Forelimb muscle (tissue), 1 donor: ENCODE data around the gene SPAG5. TPM values are rescaled to one million over a fixed set of nuclear protein-coding genes. Genes with fewer than 3 reads are reported as not detected.

Source experiments
- polyA plus RNA-seq: library from polyadenylated mRNA; unstranded; fragments of 120-200 nt; gene quantifications from one replicate; pipeline ENCODE4 v1.2.1, GENCODE V29; 2013; ENCODE audit not compliant: insufficient read length

The SPAG5 gene
- polyA plus RNA-seq, 1 donor = 18.5 TPM

Other genes starting within 250 kb of the SPAG5 start
- gene POLDIP2, start 241.5 kb downstream of the SPAG5 start, polyA plus RNA-seq = 61.3 TPM
- gene SEBOX, start 233.8 kb downstream of the SPAG5 start, polyA plus RNA-seq = not detected
- 0.32 TPM for gene VTN, start 228.7 kb downstream of the SPAG5 start, polyA plus RNA-seq
- gene SARM1, start 227.3 kb downstream of the SPAG5 start, polyA plus RNA-seq = 5.3 TPM
- gene SLC46A1, start 192.8 kb downstream of the SPAG5 start, polyA plus RNA-seq = 7.0 TPM
- not detected for gene SLC13A2, start 125.4 kb downstream of the SPAG5 start, polyA plus RNA-seq
- gene FOXN1, start 92.7 kb downstream of the SPAG5 start, polyA plus RNA-seq = not detected
- 10.7 TPM for gene UNC119, start 46.4 kb downstream of the SPAG5 start, polyA plus RNA-seq
- 44.4 TPM for gene PIGS, start 27.5 kb downstream of the SPAG5 start, polyA plus RNA-seq
- gene ALDOC, start 22.1 kb downstream of the SPAG5 start, polyA plus RNA-seq = 1.4 TPM
- gene RSKR, start 15.2 kb upstream of the SPAG5 start, polyA plus RNA-seq = 17.3 TPM
- gene BLTP2, start 46.1 kb upstream of the SPAG5 start, polyA plus RNA-seq = 50.6 TPM
- gene SDF2, start 62.9 kb upstream of the SPAG5 start, polyA plus RNA-seq = 34.8 TPM
- gene SUPT6H, start 63.2 kb upstream of the SPAG5 start, polyA plus RNA-seq = 38.9 TPM
- 3.1 TPM for gene PROCA1, start 112.9 kb upstream of the SPAG5 start, polyA plus RNA-seq
- gene RAB34, start 118.8 kb upstream of the SPAG5 start, polyA plus RNA-seq = 61.9 TPM
- gene RPL23A, start 121.0 kb upstream of the SPAG5 start, polyA plus RNA-seq = 1,425 TPM
- gene TLCD1, start 127.2 kb upstream of the SPAG5 start, polyA plus RNA-seq = 4.2 TPM
- gene NEK8, start 129.8 kb upstream of the SPAG5 start, polyA plus RNA-seq = 3.3 TPM
- gene TRAF4, start 145.0 kb upstream of the SPAG5 start, polyA plus RNA-seq = 53.6 TPM
- gene FAM222B, start 243.8 kb upstream of the SPAG5 start, polyA plus RNA-seq = 13.2 TPM